ENCODE results near the gene PCCA.

DNA sequence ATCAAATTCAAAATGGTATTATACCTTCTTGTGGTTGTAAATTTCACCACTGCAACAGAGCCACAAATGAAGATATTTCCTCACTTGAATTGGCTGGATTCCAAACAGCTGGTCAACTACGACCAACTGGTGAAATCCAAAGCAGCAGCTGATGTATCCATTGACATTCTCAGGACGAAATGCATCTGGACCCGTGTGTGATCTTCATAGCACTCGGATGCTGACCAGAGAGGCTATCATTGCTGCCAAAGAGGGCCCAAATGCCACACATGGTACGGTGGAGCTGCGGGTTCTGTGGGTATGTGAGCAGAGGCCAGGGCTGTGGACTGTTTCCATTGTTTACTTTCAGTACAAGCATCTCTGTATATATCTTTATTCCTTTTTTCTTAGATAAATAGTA, 25.6 kb upstream of the PCCA start:
- TF ChIP-seq POLR2A (IDR thresholded peaks at IDR 0.05; ENCODE audit: low read depth, low read length): no peak
- TF ChIP-seq, protein P1, sequence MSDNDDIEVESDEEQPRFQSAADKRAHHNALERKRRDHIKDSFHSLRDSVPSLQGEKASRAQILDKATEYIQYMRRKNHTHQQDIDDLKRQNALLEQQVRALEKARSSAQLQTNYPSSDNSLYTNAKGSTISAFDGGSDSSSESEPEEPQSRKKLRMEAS (IDR thresholded peaks at IDR 0.05; ENCODE audit: insufficient read depth, insufficient read length): no peak
- TF ChIP-seq, protein P2, sequence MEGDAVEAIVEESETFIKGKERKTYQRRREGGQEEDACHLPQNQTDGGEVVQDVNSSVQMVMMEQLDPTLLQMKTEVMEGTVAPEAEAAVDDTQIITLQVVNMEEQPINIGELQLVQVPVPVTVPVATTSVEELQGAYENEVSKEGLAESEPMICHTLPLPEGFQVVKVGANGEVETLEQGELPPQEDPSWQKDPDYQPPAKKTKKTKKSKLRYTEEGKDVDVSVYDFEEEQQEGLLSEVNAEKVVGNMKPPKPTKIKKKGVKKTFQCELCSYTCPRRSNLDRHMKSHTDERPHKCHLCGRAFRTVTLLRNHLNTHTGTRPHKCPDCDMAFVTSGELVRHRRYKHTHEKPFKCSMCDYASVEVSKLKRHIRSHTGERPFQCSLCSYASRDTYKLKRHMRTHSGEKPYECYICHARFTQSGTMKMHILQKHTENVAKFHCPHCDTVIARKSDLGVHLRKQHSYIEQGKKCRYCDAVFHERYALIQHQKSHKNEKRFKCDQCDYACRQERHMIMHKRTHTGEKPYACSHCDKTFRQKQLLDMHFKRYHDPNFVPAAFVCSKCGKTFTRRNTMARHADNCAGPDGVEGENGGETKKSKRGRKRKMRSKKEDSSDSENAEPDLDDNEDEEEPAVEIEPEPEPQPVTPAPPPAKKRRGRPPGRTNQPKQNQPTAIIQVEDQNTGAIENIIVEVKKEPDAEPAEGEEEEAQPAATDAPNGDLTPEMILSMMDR (IDR thresholded peaks at IDR 0.05; ENCODE audit: extremely low read depth in 1 of 2, insufficient read depth in 1 of 2, low read depth in 1 of 2, low read length in 2 of 2): no peak
- TF ChIP-seq POLR2AphosphoS5 (IDR thresholded peaks at IDR 0.05; ENCODE audit: insufficient read depth, low read depth, low read length): no peak
- TF ChIP-seq EZH2 (IDR thresholded peaks at IDR 0.05; ENCODE audit: borderline replicate concordance, low read depth, low read length, severe bottlenecking): no peak
- no peak for TF ChIP-seq JUN (IDR thresholded peaks at IDR 0.05; ENCODE audit: borderline replicate concordance, insufficient read depth, insufficient read length, low read depth)
